22Rv1 (cell line): ENCODE data around the gene MEOX1.

Experiments used
- ZFX ChIP-seq: fragments of 450-650 bp; IDR thresholded peaks from 2 replicates; pipeline ENCODE4 v1.6.1; 2017; ENCODE audit warnings: antibody characterized with exemption, borderline replicate concordance
- TF ChIP-seq, protein P1 (sequence below): fragments of 450-650 bp; IDR thresholded peaks from 2 replicates; pipeline ENCODE4 v1.5.1; 2017; ENCODE audit warnings: mild to moderate bottlenecking

DNA sequence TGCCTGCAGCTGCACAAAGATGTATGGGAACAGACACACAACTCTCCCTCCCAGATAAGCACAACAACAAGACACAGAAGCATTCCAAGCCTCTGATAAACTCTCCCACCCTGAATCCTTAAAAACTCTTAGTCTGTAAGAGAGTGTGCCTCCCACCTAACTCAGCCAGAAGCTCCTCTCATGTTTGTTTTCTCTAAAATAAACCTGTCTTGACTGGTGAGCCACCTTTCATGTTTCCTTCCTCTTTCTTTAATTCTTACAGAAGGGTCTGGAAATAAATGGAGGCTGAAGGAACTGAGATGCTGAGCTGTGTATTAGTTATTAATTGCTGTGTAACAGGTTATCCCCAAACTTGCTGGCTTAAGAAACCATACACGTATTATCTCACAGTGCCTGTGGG is 57.2 kb downstream of the MEOX1 start:
- TF ChIP-seq, protein P1, sequence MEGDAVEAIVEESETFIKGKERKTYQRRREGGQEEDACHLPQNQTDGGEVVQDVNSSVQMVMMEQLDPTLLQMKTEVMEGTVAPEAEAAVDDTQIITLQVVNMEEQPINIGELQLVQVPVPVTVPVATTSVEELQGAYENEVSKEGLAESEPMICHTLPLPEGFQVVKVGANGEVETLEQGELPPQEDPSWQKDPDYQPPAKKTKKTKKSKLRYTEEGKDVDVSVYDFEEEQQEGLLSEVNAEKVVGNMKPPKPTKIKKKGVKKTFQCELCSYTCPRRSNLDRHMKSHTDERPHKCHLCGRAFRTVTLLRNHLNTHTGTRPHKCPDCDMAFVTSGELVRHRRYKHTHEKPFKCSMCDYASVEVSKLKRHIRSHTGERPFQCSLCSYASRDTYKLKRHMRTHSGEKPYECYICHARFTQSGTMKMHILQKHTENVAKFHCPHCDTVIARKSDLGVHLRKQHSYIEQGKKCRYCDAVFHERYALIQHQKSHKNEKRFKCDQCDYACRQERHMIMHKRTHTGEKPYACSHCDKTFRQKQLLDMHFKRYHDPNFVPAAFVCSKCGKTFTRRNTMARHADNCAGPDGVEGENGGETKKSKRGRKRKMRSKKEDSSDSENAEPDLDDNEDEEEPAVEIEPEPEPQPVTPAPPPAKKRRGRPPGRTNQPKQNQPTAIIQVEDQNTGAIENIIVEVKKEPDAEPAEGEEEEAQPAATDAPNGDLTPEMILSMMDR, result no peak
- no peak for TF ChIP-seq ZFX
